A549 (cell line): ENCODE data around the gene RNF217. TPM values are rescaled to one million over a fixed set of nuclear protein-coding genes. Genes with fewer than 3 reads are reported as not detected.

Experiments
- ATAC-seq, 2 experiments: fragments of 200-7000 bp in 1 of 2; fragments of >200 bp in 1 of 2; cut with Nextera tagmentation in 1 of 2; cut with Tn5 transposase in 1 of 2; 3 replicates each; pipeline versions ENCODE4 v1.8.0 to v1.9.1; 2018 to 2020; ENCODE audit warnings: mild to moderate bottlenecking in 1 of 2, moderate library complexity in 1 of 2
- CTCF ChIA-PET: fragments of 300-600 bp; sonication (Branson Sonifier 250); formaldehyde crosslinking; extraction: SDS; loops from one replicate; lab custom pipeline; 2021; ENCODE audit warnings: antibody characterized with exemption, inconsistent platforms; lab: Yijun Ruan, JAX
- POLR2A ChIA-PET: fragments of 350-600 bp; formaldehyde crosslinking; extraction: SDS; loops from one replicate; lab custom pipeline; 2021; ENCODE audit warnings: antibody characterized with exemption, inconsistent platforms; lab: Yijun Ruan, JAX
- DNase-seq, 2 experiments: peaks; one replicate each; pipeline versions ENCODE4 v3.0.0 to v3.0.0-alpha.2; 2011 to 2016; ENCODE audit warnings: low read depth in 1 of 2, low spot score in 1 of 2
- FAIRE-seq: peaks from 2 replicates; lab custom pipeline; 2011; peaks lifted over from hg19 to GRCh38; lab: Jason Lieb, UNC
- H3K27ac ChIP-seq, 2 experiments: fragments of >200 bp; sonication (Bioruptor Twin); formaldehyde crosslinking; 3 replicates each; pipeline ENCODE4 v1.5.1; 2016 to 2017
- H3K4me1 ChIP-seq: fragments of >200 bp; sonication (Bioruptor Twin); formaldehyde crosslinking; 3 replicates; pipeline ENCODE4 v1.6.1; 2016
- H3K4me2 ChIP-seq: fragments of >200 bp; sonication (Bioruptor Twin); formaldehyde crosslinking; 3 replicates; pipeline ENCODE4 v1.6.1; 2016
- H3K4me3 ChIP-seq: fragments of >200 bp; sonication (Bioruptor Twin); formaldehyde crosslinking; 3 replicates; pipeline ENCODE4 v1.5.1; 2016
- H3K9me3 ChIP-seq: fragments of >200 bp; sonication (Bioruptor Twin); formaldehyde crosslinking; 3 replicates; pipeline ENCODE4 v1.6.1; 2016
- ATOH8 ChIP-seq: fragments of 250-450 bp; sonication (Bioruptor Pico); IDR thresholded peaks from 2 replicates; pipeline ENCODE4 v1.5.0; 2020; ENCODE audit warnings: low read depth, mild to moderate bottlenecking, moderate library complexity
- CEBPB ChIP-seq, 2 experiments: fragments of >200 bp in 1 of 2; sonication (Bioruptor Twin) in 1 of 2; formaldehyde crosslinking in 1 of 2; IDR thresholded peaks; 2 replicates each; pipeline ENCODE4 v1.6.1; 2012 to 2016
- CHD2 ChIP-seq: fragments of 150-350 bp; IDR thresholded peaks from 2 replicates; pipeline ENCODE4 v1.6.1; 2014; ENCODE audit warnings: low read length; ENCODE audit not compliant: partially characterized antibody
- CTCF ChIP-seq: fragments of >200 bp; sonication (Bioruptor Twin); formaldehyde crosslinking; IDR thresholded peaks from 3 replicates; pipeline ENCODE4 v1.5.1; 2016
- E2F6 ChIP-seq: IDR thresholded peaks from 2 replicates; pipeline ENCODE4 v1.6.1; 2012; ENCODE audit warnings: low read depth, borderline replicate concordance
- ELK1 ChIP-seq: fragments of 150-350 bp; IDR thresholded peaks from 2 replicates; pipeline ENCODE4 v1.6.1; 2014; ENCODE audit warnings: low read depth, mild to moderate bottlenecking, low read length
- EP300 ChIP-seq, 2 experiments: fragments of >200 bp; sonication (Bioruptor Twin); formaldehyde crosslinking; IDR thresholded peaks; 2 replicates in 1 of 2; 3 replicates in 1 of 2; pipeline ENCODE4 v1.6.1; 2016 to 2017
- ESRRA ChIP-seq: fragments of 150-350 bp; IDR thresholded peaks from 2 replicates; pipeline ENCODE4 v1.6.1; 2014; ENCODE audit warnings: mild to moderate bottlenecking, low read length, borderline replicate concordance
- FOSB ChIP-seq: fragments of 250-450 bp; sonication (Bioruptor Pico); IDR thresholded peaks from 2 replicates; pipeline ENCODE4 v1.5.0; 2020; ENCODE audit warnings: mild to moderate bottlenecking, moderate library complexity
- FOXS1 ChIP-seq: fragments of 250-450 bp; sonication (Bioruptor Pico); IDR thresholded peaks from 2 replicates; pipeline ENCODE4 v1.5.0; 2020; ENCODE audit warnings: mild to moderate bottlenecking, moderate library complexity
- HEYL ChIP-seq: fragments of 250-450 bp; sonication (Bioruptor Pico); IDR thresholded peaks from 2 replicates; pipeline ENCODE4 v1.8.0; 2021; ENCODE audit warnings: mild to moderate bottlenecking, moderate library complexity
- HMGXB4 ChIP-seq: fragments of 250-450 bp; sonication (Bioruptor Pico); IDR thresholded peaks from 2 replicates; pipeline ENCODE4 v1.5.0; 2021; ENCODE audit warnings: mild to moderate bottlenecking, moderate library complexity, borderline replicate concordance
- HOXB5 ChIP-seq: fragments of 250-450 bp; sonication (Bioruptor Pico); IDR thresholded peaks from 2 replicates; pipeline ENCODE4 v1.5.0; 2020; ENCODE audit warnings: mild to moderate bottlenecking, moderate library complexity
- JUN ChIP-seq, 2 experiments: fragments of >200 bp; sonication (Bioruptor Twin); formaldehyde crosslinking; IDR thresholded peaks; 2 replicates in 1 of 2; 3 replicates in 1 of 2; pipeline ENCODE4 v1.6.1; 2016 to 2017
- MAFK ChIP-seq: fragments of 450-650 bp; IDR thresholded peaks from 2 replicates; pipeline ENCODE4 v1.6.1; 2014; ENCODE audit not compliant: partially characterized antibody
- MAX ChIP-seq: IDR thresholded peaks from 2 replicates; pipeline ENCODE4 v1.6.1; 2012
- MAZ ChIP-seq: fragments of 150-350 bp; IDR thresholded peaks from 2 replicates; pipeline ENCODE4 v1.6.1; 2014; ENCODE audit warnings: antibody characterized with exemption, low read depth, low read length, borderline replicate concordance
- NFE2L2 ChIP-seq: fragments of 150-350 bp; conservative IDR thresholded peaks from 2 replicates; pipeline ENCODE4 v1.6.1; 2014; ENCODE audit warnings: low read length
- NPAS2 ChIP-seq: fragments of 250-450 bp; sonication (Bioruptor Pico); IDR thresholded peaks from 2 replicates; pipeline ENCODE4 v1.8.0; 2022; ENCODE audit warnings: mild to moderate bottlenecking, moderate library complexity, borderline replicate concordance
- PHF8 ChIP-seq: fragments of 200-600 bp; sonication (generic); IDR thresholded peaks from 2 replicates; pipeline ENCODE4 v1.6.1; 2016; ENCODE audit warnings: low read depth, mild to moderate bottlenecking, antibody characterized with exemption, moderate library complexity, borderline replicate concordance
- POLR2A ChIP-seq: IDR thresholded peaks from 2 replicates; pipeline ENCODE4 v1.6.1; 2012; ENCODE audit warnings: mild to moderate bottlenecking, low read length
- RAD21 ChIP-seq, 2 experiments: fragments of >200 bp in 1 of 2; sonication (Bioruptor Twin) in 1 of 2; formaldehyde crosslinking in 1 of 2; IDR thresholded peaks in 1 of 2; conservative IDR thresholded peaks in 1 of 2; 2 replicates in 1 of 2; 3 replicates in 1 of 2; pipeline ENCODE4 v1.6.1; 2012 to 2018; ENCODE audit warnings: inconsistent platforms in 1 of 2
- RFX5 ChIP-seq: fragments of 450-650 bp; IDR thresholded peaks from 2 replicates; pipeline ENCODE4 v1.7.1; 2014; ENCODE audit warnings: antibody characterized with exemption, mild to moderate bottlenecking, moderate library complexity
- TFCP2L1 ChIP-seq: fragments of 250-450 bp; sonication (Bioruptor Pico); IDR thresholded peaks from 2 replicates; pipeline ENCODE4 v1.5.0; 2021; ENCODE audit warnings: mild to moderate bottlenecking
- ZNF302 ChIP-seq: fragments of 250-450 bp; sonication (Bioruptor Pico); IDR thresholded peaks from 2 replicates; pipeline ENCODE4 v1.9.0; 2021; ENCODE audit warnings: inconsistent platforms, mild to moderate bottlenecking, moderate library complexity
- WGBS: methylation state at CpG from one replicate; pipeline ENCODE4 v1.1.6; 2017; ENCODE audit errors: missing lambda C conversion rate; 5-methylcytosine and 5-hydroxymethylcytosine counted together
- polyA plus RNA-seq, 4 experiments: library from polyadenylated mRNA; depleted of rRNA in 3 of 4; stranded (reverse); fragments of >200 nt; fragmentation: RNase III in 1 of 4; extraction: RNeasy Plus Mini Kit Qiagen cat#74134 plus additional on column Dnase treatment in 1 of 4; gene quantifications; 2 replicates in 3 of 4; 3 replicates in 1 of 4; pipeline ENCODE4 v1.2.3, GENCODE V29; 2011 to 2017

Gene RNF217
- polyA plus RNA-seq, 2 of the 4 experiments (the other 2 are of a cell fraction), result 5.7 to 20.0 TPM

GRCh38 chr6:125098253-125098652, 136.0 kb downstream of the RNF217 start:
- Histone ChIP-seq H3K9me3 (no peaks in the 10 kb centered on the region), H3K4me2 (no peak overlapping the region), H3K27ac (no peak overlapping the region), H3K4me3 (no peak overlapping the region), H3K4me1 (peaks cover 32% of the 10 kb centered on the region)
- no peak for ATAC-seq
- no peak for FAIRE-seq
- POLR2A ChIA-PET, result no interaction called here
- 95% methylated on average over 4 of the region's 4 CpGs for WGBS
- CTCF ChIA-PET, result interaction anchor here (0.9 to 2.8 kb wide), 2 partner anchors 16 to 95 kb away, joined by 3 to 10 read pairs; no protein-coding TSS in a partner anchor
- TF ChIP-seq MAX (no peak), PHF8 (no peak), RFX5 (no peak), CTCF (no peak), ESRRA (no peak), CHD2 (no peak), HEYL (CRISPR knock-in tag) (no peak), EP300 (IDR thresholded peaks at IDR 0.05) (no peak), ATOH8 (CRISPR knock-in tag) (no peak), NPAS2 (no peak), JUN (IDR thresholded peaks at IDR 0.05) (no peak), NFE2L2 (no peak)
- DNase-seq, result no peak

GRCh38 chr6:125099211-125100073, 137.2 kb downstream of the RNF217 start:
- ATAC-seq (peak; percentile 97), DNase-seq (peak; percentile 71 to 85), FAIRE-seq (no peak)
- CTCF ChIA-PET, result interaction anchor here (1.3 to 2.8 kb wide), 2 partner anchors 15 to 131 kb away, joined by 3 to 10 read pairs; no protein-coding TSS in a partner anchor
- peak overlapping the region; percentile 69 for H3K4me2 ChIP-seq
- peak overlapping the region; percentile 76 to 86 for H3K27ac ChIP-seq
- H3K4me1 ChIP-seq, result peaks cover 44% of the 10 kb centered on the region
- POLR2A ChIA-PET, result interaction anchor here (0.5 to 0.8 kb wide), 2 partner anchors 101 to 196 kb away, joined by 3 to 5 read pairs; no protein-coding TSS in a partner anchor
- H3K4me3 ChIP-seq, result peak overlapping the region; percentile 49
- no peaks in the 10 kb centered on the region for H3K9me3 ChIP-seq
- WGBS, result 7% methylated on average over 15 of the region's 48 CpGs
- no peak for TF ChIP-seq FOXS1 (CRISPR knock-in tag)
- no peak for TF ChIP-seq MAFK
- TF ChIP-seq MAX, result peak; percentile 50; the same call in 1 of the 2 replicates
- TF ChIP-seq EP300 (IDR thresholded peaks at IDR 0.05), result no peak
- no peak for TF ChIP-seq HOXB5 (CRISPR knock-in tag)
- TF ChIP-seq CEBPB (IDR thresholded peaks at IDR 0.05), result no peak
- TF ChIP-seq HEYL (CRISPR knock-in tag), result no peak
- TF ChIP-seq ELK1, result no peak
- no peak for TF ChIP-seq ZNF302 (CRISPR knock-in tag)
- TF ChIP-seq POLR2A, result peak; percentile 24; the same call in 1 of the 2 replicates
- TF ChIP-seq FOSB (CRISPR knock-in tag), result no peak
- no peak for TF ChIP-seq TFCP2L1 (CRISPR knock-in tag)
- TF ChIP-seq HMGXB4, result no peak
- TF ChIP-seq CTCF, result peak; percentile 8; the same call in 1 of the 3 replicates
- 0 out of 5 replicates have a peak, but pooled peaks of 1 of the 2 experiments have one; percentile 36 for TF ChIP-seq JUN (IDR thresholded peaks at IDR 0.05)
- TF ChIP-seq MAZ, result peak; percentile 84; the same call in 1 of the 2 replicates
- 0 out of 2 replicates have a peak, but pooled peaks have one; percentile 30 for TF ChIP-seq E2F6
- peak; percentile 4 to 25; a peak in 1 of 5 replicates for TF ChIP-seq RAD21 (conservative IDR thresholded peaks at IDR 0.05 in 1 of 2, IDR thresholded peaks at IDR 0.05 in 1 of 2)
